ENCODE data around the gene KIAA1328. TPM values are rescaled to one million over a fixed set of nuclear protein-coding genes. Genes with fewer than 3 reads are reported as not detected.
"Not testable (repeated sequence)": the region's sequence is repeated elsewhere in the genome, so short reads cannot be mapped to it uniquely, and the experiment has no call there.

KIAA1328 gene
- total RNA-seq, 1 donor from 2014 or later, result 1.9 TPM

DNA sequence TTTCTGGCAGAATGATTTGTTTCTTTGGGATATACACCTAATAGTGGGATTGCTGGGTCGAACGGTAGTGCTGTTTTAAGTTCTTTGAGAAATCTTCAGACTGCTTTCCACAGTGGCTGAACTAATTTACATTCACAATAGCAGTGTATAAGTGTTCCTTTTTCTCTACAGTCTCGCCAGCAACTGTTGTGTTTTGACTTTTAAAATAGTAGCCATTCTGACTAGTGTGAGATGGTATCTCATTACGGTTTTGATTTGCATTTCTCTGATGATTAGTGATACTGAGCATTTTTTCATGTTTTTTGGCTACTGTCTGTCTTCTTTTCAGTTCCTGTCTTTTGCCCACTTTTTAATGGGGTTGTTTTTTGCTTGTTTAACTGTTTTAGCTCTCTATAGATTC lies 306.2 kb downstream of the KIAA1328 start:
- DNase-seq (ENCODE audit: low spot score), result no peak
- ATAC-seq, result no peak

DNA sequence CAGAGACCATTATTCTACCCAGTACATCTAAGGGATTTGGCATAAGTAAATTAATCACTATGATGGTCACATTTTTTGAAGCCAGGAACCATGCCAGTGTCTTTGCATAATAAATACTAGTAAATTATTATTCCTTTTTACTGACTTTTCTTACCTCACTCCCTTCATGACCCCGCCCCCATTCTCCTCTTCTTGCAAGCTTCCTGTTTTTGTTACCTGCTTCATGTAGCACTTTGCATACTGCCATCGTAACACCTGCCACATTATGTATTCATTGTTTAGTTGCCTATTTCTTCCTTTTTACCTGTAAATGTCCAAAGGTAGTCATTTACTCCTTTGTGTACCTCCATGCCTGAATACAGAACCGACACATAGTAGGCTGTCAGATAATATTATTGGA lies 309.5 kb downstream of the KIAA1328 start:
- ATAC-seq, result no peak
- DNase-seq (ENCODE audit: low spot score), result no peak

DNA sequence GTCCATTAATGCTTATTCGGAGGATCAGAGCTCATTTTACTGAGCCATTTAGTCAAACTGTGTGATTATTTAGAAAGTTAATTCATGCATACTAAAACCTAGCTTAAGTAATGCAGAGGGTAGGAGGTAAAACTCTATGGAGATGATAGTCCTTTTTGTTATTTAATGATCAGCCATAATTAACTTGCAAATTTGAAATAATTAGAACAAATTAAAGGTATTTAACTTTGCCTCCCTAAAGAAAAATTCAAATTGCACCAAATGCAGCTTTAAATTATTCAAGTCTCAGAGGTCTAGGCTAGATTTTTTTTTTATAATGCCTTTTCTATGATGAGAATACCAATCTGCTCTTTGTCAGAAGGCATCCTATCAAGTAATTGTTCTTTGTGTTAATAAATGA lies 310.9 kb downstream of the KIAA1328 start:
- DNase-seq (ENCODE audit: low spot score) (no peak), ATAC-seq (no peak)

DNA sequence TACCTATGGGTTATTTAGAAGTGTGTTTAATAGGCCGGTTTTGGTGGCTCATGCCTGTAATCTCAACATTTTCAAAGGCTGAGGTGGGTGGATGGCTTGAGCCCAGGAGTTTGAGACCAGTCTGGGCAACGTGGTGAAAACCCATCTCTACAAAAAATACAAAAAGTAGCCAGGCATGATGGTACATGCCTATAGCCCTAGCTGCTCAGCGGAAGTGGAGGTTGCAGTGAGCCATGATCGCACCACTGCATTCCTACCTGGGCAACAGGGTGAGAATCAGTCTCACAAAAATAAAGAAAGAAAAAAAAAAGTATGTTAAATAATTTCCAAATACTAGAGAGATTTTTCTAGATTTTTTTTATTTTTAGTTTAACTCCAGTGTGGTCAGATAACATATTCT lies 316.0 kb downstream of the KIAA1328 start:
- ATAC-seq (no peak), DNase-seq (ENCODE audit: low spot score) (no peak)

DNA sequence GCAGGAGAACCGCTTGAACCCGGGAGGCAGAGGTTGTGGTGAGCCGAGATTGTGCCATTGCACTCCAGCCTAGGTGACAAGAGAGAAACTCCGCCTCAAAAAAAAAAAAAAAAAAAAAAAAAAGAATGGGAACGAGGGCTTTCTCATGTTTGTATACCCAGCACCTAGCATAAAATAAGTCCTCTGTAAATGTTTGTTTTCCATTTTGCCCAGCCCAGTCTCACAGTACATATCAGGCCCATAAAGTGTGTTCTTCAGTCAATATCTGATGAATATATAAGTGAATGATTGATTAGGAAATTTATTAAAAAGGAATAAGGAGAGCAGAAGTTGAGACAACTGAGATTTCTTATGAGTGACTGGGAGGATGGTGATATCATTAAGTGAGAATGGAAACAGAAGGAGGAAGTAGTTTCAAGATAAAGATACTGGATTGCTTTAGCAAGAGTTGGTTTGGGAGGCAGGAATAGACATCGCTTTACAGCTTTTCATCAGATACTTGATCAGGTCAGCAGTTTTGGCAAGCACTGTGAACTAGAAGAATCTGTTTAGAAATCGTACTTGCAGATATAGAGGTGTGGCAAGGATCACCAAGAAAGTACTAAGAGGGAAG lies 327.5 kb downstream of the KIAA1328 start:
- DNase-seq (ENCODE audit: low spot score), result no peak
- ATAC-seq, result no peak

DNA sequence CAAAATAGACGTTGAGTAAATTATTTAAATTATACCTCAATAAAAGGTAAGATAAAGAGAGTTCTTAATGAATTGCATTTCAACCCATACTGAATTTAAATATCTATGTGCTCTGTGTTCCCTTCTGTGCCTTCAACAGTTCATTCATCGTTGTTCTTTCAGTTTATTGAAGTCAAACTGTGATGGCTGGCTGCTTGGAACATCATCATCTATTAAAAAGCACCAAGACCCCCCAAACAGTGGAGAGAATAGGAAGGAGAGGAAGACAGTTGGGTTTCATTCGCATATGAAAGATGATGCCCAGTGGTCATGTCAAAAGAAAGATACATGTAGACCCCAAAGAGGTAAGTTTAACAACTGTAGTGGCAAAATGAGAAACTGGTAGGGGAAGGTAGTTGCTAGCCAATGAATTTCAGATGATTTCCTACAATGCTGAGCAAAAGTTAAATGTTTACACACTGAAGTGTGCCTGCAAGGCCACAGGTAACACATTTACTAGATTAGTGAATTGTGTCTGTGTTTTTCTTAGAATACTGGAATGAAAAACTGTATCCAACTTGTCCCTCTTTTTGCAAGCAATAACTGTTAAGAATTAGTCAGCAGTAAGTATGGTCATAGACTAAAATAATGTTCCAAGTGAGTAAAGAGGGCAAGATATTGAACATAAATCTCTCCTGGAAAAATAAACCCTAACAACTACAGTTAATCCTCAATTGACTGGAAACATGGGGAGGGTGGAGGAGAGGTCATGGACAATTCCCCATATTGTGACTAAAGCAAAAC lies 331.3 kb downstream of the KIAA1328 start:
- ATAC-seq (peak; percentile 75), DNase-seq (ENCODE audit: low spot score) (no peak)

DNA sequence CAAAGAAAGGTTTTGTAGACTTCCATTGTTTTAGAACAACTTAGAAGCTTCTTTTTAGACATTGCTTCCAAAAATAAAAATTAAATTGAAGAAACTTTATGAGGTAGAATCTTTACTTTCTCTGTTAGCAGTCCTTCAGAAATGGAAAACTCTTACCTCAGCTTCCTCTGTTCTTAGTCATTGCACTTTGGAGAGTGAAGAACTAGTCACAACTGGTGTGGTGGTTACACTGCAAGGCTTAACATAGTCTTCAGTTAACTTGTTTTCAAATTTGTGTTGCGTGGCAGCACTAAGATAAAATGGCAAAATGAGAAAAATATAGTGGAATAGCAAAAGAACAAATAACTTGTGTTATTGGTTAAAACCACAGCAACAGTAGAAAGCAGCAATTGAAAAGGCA lies 332.6 kb downstream of the KIAA1328 start:
- no peak for DNase-seq (ENCODE audit: low spot score)
- ATAC-seq, result no peak

DNA sequence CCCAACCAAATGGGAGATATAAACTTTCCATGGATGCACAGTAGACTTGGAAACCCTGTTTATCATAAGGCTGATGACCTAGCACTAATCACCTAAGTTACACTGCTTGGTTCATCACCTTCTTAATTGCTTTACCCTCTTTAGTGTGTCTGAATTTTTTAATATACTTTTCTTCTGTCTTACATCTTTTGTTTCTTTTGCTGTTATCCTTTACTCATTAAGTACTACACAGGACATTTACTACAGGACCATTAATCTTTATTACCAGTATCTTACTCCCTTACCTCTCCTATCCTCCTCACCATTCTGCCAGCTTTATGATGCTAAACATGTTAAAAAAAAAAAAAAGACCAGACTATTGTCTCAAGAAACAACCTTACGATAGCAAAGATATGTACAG lies 333.6 kb downstream of the KIAA1328 start:
- DNase-seq (ENCODE audit: low spot score) (no peak), ATAC-seq (no peak)

DNA sequence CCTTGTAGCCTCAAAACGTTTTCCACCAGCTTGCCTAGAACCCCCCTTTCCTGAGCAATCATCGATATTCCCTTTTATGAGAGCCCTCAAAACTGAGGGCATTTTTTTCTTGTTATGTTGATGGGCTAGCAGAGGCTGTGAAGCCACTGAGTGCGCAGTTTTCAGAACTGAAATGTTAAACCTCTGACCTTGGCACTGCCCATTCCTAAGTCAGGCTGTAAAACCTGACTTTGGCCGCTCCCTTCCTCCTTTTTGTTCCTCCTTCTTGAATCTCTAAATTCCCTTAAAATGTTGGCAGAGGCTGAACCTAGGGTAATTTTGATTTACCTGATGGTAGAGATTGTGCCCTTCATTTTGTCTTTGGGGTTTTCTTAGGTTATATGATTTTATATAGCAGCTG lies 334.2 kb downstream of the KIAA1328 start:
- DNase-seq (ENCODE audit: low spot score) (no peak), ATAC-seq (no peak)

DNA sequence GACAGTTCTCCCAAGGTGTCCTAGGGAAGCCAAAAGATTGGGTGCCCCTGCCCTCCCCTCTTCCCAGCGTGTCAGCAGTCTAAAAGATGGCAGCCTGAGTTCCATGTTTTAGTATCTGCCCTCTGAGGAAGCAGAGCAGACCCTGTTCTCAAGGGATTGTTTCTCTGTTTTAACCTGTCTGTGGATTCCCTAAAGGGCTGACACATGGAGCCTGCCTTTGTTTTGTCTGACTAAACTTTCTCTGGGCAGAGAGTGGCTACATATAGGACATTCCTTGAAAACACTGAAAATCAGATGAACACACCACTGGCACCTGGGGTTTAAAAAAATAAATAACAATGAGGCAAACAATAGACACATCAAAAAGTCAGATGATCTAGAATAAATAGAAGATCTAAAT lies 337.6 kb downstream of the KIAA1328 start:
- no peak for DNase-seq (ENCODE audit: low spot score)
- no peak for ATAC-seq

DNA sequence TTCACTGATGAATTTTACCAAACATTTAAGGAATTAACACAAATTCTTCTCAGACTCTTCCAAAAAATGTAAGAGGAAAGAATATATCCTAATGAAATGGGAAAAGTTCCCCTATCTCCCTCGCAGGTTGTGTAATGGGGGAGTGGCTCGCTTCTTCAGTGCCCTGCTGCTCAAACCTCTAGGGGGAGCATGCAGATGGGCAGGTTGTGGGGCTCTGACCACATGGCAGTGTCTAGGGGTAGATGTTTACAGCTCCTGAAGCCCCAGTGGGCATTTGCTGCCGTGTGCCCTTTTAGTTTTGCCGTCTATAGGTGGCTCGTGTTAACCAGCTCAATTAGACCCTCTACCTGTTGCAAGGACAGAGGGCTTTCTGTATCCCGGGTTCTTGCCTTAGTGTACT lies 338.0 kb downstream of the KIAA1328 start:
- DNase-seq (ENCODE audit: low spot score); ATAC-seq: not testable (repeated sequence)

DNA sequence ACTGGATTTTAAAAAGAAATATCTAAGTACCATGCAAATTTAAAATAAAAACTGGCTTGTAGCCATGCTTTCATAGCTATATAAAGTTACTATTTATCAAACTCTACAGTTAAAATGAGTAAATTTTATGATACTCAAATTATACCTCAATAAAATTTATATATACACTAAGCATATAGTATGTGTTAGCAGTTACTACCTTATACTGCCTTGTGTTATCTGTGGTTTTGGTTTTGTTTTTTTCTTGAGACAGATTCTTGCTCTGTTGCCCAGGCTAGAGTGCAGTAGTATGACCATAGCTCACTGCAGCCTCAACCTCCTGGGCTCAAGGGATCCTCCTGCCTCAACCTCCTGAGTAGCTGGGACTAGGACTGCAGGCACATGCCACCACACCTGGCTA lies 342.1 kb downstream of the KIAA1328 start:
- no peak for ATAC-seq

DNA sequence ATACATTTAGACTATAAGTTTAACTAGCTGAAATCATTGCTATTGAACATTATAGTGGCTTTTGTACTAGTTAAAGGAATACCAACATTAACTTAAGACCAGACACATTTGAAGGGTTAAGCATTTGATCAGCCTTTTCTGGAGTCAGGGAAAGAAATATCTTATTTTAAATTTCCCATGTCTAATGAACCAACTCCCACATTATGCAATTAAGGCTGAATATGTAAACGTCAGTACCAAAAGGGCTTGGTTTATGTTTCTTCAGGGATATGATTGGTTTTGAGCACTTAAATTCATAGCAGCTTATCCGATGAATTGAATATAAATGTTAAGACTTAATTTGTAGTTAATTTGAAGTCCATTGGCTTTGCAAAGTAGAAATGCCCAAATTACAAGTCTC lies 344.5 kb downstream of the KIAA1328 start:
- DNase-seq (ENCODE audit: low spot score) (no peak), ATAC-seq (no peak)

More for the DNA sequence above, 342.1 kb downstream of the KIAA1328 start:
- DNase-seq (ENCODE audit: low spot score), result no peak

DNA sequence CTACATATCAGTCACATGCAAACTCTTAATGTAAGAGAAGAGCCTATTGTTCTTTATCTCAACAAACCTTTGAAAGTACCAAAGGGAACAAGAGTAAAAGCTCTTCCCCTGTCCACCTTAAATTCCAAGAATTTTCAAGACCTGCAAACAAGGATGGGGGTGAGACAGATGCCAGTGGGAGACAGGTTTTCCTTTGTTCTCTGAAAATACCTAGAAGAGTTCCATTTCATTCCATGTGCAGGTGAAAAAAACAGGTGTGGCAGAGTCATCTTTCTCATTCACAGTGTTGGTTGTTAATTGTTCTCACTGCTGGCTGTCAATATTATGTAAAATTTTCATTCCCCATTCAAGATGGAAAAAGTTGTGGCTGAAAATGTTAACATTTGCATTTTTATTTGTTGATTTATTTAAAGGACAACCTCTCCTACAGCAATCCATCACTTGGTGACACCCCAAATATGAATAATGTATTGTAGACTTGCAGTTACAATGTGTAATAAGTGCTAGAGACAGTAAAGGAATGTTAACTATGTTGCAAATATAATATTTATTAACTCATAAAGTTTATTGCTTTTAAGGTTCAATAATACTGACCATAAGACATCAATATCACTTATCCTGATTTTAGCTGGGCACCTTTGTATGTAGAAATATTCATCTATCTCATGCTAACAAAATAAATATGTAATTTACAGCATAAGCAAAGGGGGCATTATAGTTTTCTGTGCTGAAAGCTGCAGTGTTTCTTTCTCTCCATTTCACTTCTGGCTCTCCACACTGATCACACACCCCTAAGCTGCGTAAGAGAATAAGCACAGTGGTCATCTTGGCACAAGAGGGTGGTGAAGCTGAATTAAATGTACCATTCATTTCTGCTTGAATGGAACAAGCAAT lies 347.0 kb downstream of the KIAA1328 start:
- DNase-seq (ENCODE audit: low spot score) (no peak), ATAC-seq (no peak)

DNA sequence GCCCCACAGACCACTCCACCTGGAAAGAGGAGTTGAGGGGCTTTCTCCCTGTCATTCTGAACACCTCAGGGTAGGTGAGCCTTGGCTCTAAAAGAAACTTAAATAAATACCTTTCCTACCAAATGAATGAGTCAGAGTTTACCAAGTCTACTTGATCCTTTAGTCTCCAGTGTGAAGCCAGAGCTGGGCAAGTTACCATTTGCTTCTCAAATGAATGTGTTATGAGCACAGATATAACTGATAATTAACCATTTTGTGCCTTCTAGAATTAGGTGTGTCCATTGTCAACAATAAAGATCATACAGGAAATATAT lies 347.7 kb downstream of the KIAA1328 start:
- ATAC-seq, result no peak
- no peak for DNase-seq (ENCODE audit: low spot score)

DNA sequence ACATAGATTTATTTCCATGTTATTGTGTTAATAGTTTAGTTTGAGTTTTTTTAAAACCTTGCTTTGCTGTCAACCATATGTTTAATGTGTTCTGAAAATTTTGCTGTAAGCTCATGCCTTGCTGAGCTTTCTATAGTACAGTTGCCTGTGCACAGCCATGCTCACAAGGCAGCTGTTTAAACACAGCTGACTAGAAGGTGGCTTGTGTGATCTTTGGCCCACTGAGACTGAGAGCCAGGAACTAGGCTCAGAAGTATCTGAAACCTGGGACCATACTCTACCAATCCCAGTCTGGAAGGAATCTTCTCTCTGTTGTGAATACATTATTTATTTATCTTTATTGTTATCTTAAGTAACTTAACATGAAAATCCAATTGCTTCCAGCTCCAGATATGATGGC lies 350.5 kb downstream of the KIAA1328 start:
- DNase-seq (ENCODE audit: low spot score), result no peak
- peak; percentile 52 for ATAC-seq

DNA sequence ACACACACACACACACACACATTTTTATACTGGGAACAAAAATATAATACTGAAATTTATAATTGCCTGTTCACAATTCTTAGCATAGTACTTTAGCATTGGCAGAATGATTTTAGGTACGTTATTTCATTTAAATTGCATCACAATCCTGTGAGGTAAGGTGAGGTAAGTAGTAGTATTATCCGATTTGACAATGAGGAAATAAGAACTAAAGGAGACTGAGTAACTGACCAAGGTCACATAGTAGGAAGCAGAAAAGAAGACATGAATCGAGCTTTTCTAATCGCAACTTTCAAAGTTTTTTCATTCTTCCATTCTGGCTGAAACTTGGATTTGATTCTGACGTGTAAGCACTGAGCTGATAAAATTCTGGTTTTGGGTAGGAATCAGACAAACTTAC lies 351.2 kb downstream of the KIAA1328 start:
- no peak for ATAC-seq

DNA sequence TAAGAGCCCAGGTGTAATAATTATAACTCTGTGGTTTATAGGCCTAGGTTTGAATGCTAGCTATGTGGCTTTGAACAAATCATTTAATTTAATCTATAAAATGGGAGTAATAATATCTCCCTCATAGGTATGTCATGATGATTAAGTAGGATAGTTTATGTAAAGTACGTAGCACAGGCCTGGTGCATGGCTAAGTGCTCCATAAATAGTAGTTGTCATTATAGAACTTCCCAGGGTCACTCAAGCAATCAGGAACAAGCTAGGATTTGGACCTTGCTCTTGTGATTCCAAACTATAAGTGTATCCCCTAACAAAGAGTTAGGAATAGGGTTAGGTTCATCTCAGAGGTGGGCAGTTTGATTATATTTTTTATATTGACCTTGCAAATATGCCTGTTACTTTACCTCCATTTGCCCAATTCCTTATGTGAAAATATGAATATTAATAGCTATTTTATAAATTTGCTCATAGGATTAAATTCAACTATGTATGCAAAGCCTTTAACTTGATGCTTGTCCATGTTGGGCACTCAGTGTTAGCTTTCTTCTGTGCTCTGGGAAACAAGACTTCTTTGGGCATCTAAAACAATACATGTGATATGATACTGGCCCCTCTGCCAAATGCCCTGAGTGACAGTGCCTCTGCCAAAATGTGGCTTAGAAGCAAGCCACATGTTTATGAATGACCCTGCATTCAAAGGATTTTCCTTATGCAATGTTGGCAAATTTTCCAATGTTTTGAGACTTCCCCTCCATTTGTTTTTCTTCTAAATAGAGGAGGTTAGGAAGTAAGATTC lies 353.6 kb downstream of the KIAA1328 start:
- no peak for ATAC-seq
- DNase-seq (ENCODE audit: low spot score), result no peak

More for the DNA sequence above, 351.2 kb downstream of the KIAA1328 start:
- DNase-seq (ENCODE audit: low spot score), result no peak

DNA sequence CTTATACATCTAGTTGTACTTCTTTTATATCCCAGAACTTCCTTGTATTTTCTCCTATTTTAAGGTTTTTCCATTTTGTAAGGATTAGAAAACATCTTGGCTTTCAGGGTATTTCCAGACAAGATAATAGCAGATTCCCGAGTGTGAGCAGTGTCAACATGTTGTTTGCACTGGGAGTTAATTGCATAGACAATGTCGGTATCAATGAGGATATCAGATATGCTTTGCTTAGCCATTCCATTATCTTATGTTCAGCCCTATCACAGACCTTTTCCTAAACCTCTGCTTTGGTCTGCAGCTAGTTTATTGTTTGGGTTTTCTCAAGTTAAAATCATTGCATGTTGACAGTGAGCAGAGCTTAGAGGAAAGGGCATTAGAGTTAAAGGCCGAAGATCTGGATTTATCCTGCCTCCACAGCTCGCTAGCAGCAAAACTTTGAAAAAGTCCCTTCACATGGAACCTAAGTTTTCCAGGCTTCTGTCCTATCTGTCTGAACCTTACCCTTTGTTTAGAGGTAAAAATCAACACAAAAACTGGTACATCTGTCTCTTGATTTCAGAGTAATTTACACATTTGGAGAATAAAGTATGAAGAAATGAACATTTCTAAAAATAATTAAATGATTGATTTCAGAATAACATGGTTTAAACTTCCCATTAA lies 355.4 kb downstream of the KIAA1328 start:
- peak; percentile 85 for ATAC-seq

DNA sequence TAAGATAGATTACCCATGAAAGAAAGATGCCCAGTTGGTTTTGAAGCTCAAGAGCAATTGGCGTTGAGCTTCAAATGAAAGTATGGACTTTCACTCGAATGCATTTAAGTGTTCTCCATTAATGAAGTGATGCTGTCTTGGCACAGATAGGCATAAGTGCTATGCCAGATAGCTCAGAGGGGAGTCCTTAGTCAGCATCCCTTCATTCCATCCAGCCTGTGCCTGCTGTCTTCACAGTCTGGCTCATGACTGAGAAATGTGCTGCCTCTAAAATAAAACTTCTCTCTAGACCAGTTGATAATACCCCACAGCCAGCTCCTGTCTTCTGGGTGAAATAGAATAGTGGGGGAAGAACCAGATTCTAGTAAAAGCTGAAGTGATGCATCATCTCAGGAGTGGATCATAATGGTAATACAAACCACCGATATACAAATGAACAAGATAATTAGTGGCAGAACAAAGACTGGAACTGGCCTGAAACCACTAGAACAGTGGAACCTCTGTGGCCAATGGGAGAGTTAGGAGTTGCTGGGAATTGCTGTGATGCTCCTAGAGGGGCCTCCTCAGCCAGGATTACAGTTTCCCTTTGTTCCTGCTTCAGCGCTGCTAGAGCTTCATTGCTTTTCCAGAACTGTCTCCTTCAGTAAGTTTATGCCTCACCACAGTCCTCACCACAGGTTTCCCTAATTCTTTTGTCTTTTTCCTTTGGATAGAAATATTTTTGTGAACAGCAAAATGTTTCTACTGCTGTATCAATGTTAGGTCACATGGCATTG lies 359.3 kb downstream of the KIAA1328 start:
- no peak for DNase-seq (ENCODE audit: low spot score)
- ATAC-seq, result no peak

More for the DNA sequence above, 355.4 kb downstream of the KIAA1328 start:
- no peak for DNase-seq (ENCODE audit: low spot score)
